ENCODE results near the gene SLC30A10. TPM values are rescaled to one million over a fixed set of nuclear protein-coding genes. Genes with fewer than 3 reads are reported as not detected.

Gene SLC30A10
- total RNA-seq, 1 experiment from 2014 or later, result not detected

DNA sequence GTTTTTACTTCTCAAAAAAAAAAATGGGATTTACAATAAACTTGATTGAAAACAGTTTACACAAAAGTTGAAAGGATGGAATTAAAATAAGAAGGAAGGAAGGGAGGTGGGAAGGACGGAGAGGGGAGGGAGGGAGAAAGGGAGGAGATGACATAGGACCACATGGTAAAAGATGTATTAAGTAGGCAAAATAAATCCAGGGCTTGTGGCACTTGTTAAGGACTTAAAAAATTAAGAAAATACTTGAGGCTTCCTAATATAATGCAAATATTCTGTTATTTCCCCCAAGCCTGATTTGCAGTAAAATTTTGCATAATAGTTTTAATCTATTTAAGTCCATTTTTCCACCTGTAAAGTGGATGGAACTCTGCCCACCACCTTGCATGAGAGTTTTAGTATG lies 27.5 kb downstream of the SLC30A10 start:
- intact Hi-C loops (cut with micrococcal nuclease; ENCODE audit: unreplicated experiment), result no loop called here
- no peak for TF ChIP-seq POLR2AphosphoS5 (IDR thresholded peaks at IDR 0.05; ENCODE audit: low read depth, low read length)
- no peak for TF ChIP-seq TCF7L2 (IDR thresholded peaks at IDR 0.05; ENCODE audit: low read depth, low read length)
- TF ChIP-seq, protein P1, sequence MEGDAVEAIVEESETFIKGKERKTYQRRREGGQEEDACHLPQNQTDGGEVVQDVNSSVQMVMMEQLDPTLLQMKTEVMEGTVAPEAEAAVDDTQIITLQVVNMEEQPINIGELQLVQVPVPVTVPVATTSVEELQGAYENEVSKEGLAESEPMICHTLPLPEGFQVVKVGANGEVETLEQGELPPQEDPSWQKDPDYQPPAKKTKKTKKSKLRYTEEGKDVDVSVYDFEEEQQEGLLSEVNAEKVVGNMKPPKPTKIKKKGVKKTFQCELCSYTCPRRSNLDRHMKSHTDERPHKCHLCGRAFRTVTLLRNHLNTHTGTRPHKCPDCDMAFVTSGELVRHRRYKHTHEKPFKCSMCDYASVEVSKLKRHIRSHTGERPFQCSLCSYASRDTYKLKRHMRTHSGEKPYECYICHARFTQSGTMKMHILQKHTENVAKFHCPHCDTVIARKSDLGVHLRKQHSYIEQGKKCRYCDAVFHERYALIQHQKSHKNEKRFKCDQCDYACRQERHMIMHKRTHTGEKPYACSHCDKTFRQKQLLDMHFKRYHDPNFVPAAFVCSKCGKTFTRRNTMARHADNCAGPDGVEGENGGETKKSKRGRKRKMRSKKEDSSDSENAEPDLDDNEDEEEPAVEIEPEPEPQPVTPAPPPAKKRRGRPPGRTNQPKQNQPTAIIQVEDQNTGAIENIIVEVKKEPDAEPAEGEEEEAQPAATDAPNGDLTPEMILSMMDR (IDR thresholded peaks at IDR 0.05), result no peak
- TF ChIP-seq, protein P2, sequence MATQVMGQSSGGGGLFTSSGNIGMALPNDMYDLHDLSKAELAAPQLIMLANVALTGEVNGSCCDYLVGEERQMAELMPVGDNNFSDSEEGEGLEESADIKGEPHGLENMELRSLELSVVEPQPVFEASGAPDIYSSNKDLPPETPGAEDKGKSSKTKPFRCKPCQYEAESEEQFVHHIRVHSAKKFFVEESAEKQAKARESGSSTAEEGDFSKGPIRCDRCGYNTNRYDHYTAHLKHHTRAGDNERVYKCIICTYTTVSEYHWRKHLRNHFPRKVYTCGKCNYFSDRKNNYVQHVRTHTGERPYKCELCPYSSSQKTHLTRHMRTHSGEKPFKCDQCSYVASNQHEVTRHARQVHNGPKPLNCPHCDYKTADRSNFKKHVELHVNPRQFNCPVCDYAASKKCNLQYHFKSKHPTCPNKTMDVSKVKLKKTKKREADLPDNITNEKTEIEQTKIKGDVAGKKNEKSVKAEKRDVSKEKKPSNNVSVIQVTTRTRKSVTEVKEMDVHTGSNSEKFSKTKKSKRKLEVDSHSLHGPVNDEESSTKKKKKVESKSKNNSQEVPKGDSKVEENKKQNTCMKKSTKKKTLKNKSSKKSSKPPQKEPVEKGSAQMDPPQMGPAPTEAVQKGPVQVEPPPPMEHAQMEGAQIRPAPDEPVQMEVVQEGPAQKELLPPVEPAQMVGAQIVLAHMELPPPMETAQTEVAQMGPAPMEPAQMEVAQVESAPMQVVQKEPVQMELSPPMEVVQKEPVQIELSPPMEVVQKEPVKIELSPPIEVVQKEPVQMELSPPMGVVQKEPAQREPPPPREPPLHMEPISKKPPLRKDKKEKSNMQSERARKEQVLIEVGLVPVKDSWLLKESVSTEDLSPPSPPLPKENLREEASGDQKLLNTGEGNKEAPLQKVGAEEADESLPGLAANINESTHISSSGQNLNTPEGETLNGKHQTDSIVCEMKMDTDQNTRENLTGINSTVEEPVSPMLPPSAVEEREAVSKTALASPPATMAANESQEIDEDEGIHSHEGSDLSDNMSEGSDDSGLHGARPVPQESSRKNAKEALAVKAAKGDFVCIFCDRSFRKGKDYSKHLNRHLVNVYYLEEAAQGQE (IDR thresholded peaks at IDR 0.05; ENCODE audit: insufficient read depth in 1 of 2, low read depth in 2 of 2, low read length in 1 of 2), result no peak
- no peak for TF ChIP-seq SIN3A (IDR thresholded peaks at IDR 0.05; ENCODE audit: borderline replicate concordance, insufficient read depth, low read depth, low read length)
- in situ Hi-C loops (cut with HindIII; ENCODE audit: low pct_unique_long_range_greater_than_20kb, low sequenced_read_pairs), result no loop called here
- DNase-seq (ENCODE audit: low read depth, low spot score) (no peak), ATAC-seq (no peak)
- Histone ChIP-seq H3K4me3 (ENCODE audit: low read depth in 2 of 2, low read length in 2 of 2) (no peak overlapping the region), H3K9me3 (ENCODE audit: control insufficient read depth, insufficient read depth, low read depth, low read length) (no peaks in the 10 kb centered on the region), H3K4me1 (ENCODE audit: control insufficient read depth, insufficient read depth, low read length) (no peaks in the 10 kb centered on the region), H3K27me3 (ENCODE audit: control insufficient read depth, insufficient read depth, low read length) (no peaks in the 10 kb centered on the region), H3K36me3 (ENCODE audit: control insufficient read depth, insufficient read depth, low read length) (no peaks in the 10 kb centered on the region; the same call in 1 of the 2 replicates), H3K27ac (ENCODE audit: low read length) (no peak overlapping the region)
- ChIA-PET CTCF (no interaction called here), POLR2A (no interaction called here)
- BruUV-seq (replicated peaks), result no TSS peak

DNA sequence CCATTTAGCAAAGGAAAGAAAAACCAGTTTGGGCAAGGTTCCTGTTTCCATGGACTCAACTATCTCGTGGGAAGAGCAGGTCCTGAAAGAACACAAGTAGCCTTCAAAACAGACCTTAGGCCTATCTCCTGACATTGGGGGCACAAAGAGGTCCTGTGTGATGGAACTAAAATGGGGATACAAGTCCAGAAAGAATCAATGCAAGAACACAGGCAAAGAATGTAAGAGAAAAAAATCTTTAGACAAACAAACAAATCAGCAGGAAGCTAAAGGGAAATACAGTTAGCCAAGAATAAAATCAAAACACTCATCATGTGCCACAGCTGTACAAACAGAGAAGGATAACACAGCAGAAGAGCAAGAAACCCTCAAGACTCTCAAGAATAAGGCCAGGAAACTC lies 28.2 kb downstream of the SLC30A10 start:
- Histone ChIP-seq H3K27me3 (ENCODE audit: control insufficient read depth, insufficient read depth, low read length) (no peaks in the 10 kb centered on the region), H3K36me3 (ENCODE audit: control insufficient read depth, insufficient read depth, low read length) (no peaks in the 10 kb centered on the region; the same call in 1 of the 2 replicates), H3K9me3 (ENCODE audit: control insufficient read depth, insufficient read depth, low read depth, low read length) (no peaks in the 10 kb centered on the region), H3K4me3 (ENCODE audit: low read depth in 2 of 2, low read length in 2 of 2) (no peak overlapping the region), H3K27ac (ENCODE audit: low read length) (no peak overlapping the region), H3K4me1 (ENCODE audit: control insufficient read depth, insufficient read depth, low read length) (no peaks in the 10 kb centered on the region)
- in situ Hi-C loops (cut with HindIII; ENCODE audit: low pct_unique_long_range_greater_than_20kb, low sequenced_read_pairs), result no loop called here
- ATAC-seq, result no peak
- BruUV-seq (replicated peaks), result no TSS peak
- CTCF ChIA-PET, result no interaction called here
- POLR2A ChIA-PET, result interaction anchor here (0.6 kb wide), 1 partner anchor 397 kb away, joined by 3 read pairs; no protein-coding TSS in a partner anchor
- intact Hi-C loops (cut with micrococcal nuclease; ENCODE audit: unreplicated experiment), result no loop called here
- TF ChIP-seq POLR2AphosphoS5 (IDR thresholded peaks at IDR 0.05; ENCODE audit: low read depth, low read length) (no peak), TCF7L2 (IDR thresholded peaks at IDR 0.05; ENCODE audit: low read depth, low read length) (no peak), SIN3A (IDR thresholded peaks at IDR 0.05; ENCODE audit: borderline replicate concordance, insufficient read depth, low read depth, low read length) (no peak)
- TF ChIP-seq, protein P1 (IDR thresholded peaks at IDR 0.05), result no peak
- TF ChIP-seq, protein P2 (IDR thresholded peaks at IDR 0.05; ENCODE audit: insufficient read depth in 1 of 2, low read depth in 2 of 2, low read length in 1 of 2), result no peak
- DNase-seq (ENCODE audit: low read depth, low spot score), result no peak
